ENCODE measurements around the gene AP1G1.

DNA sequence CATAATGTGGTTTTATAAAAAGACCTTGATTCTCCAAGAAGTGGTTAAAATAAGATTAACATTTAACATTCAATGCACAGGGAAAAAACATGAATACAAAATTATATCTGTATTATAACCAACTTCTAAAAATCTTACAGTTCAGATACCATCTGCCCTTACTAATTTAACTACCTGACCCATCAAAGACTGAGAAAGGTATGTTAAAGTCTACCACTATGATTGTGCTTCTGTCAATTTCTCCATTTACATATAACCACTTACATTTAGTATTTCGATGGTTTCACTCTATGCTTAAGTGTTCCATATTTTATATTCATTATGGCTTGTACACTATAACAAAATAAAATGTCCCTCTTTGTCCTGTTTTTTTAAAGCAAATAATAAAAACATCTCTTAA, 14.6 kb downstream of the AP1G1 start:
- TF ChIP-seq SUZ12 (IDR thresholded peaks at IDR 0.05; ENCODE audit: extremely low read depth, insufficient read depth, insufficient read length) = no peak
- TF ChIP-seq YY1 (IDR thresholded peaks at IDR 0.05; ENCODE audit: insufficient read depth, insufficient read length) = no peak

Measured in NT2/D1 (cell line).